Esophagus squamous epithelium (tissue), 5 donors: ENCODE measurements around the gene TBC1D19. TPM values are rescaled to one million over a fixed set of nuclear protein-coding genes. Genes with fewer than 3 reads are reported as not detected.

Source experiments
- DNase-seq: peaks from one replicate; lab custom pipeline; 2025; lab: John Stamatoyannopoulos, UW
- H3K27ac ChIP-seq, 4 donors: fragments of 200-600 bp; sonication (generic); one replicate each; pipeline ENCODE4 v1.5.1; 2016 to 2019; ENCODE audit warnings: mild to moderate bottlenecking in 1 of 4
- H3K27me3 ChIP-seq, 4 donors: fragments of 200-600 bp; sonication (generic); 1 replicate in 3 of 4; 2 replicates in 1 of 4; pipeline versions ENCODE4 v1.5.1 to v1.6.0; 2017 to 2021; ENCODE audit warnings: antibody characterized with exemption in 1 of 4
- H3K36me3 ChIP-seq, 3 donors: fragments of 200-600 bp; sonication (generic); one replicate each; pipeline ENCODE4 v1.5.1; 2016 to 2019
- H3K4me1 ChIP-seq, 3 donors: fragments of 200-600 bp; sonication (generic); one replicate each; pipeline ENCODE4 v1.5.1; 2017 to 2019
- H3K4me3 ChIP-seq, 4 donors: fragments of 200-600 bp; sonication (generic); 1 replicate in 3 of 4; 2 replicates in 1 of 4; pipeline ENCODE4 v1.5.1; 2016 to 2019; ENCODE audit warnings: mild to moderate bottlenecking in 2 of 4, moderate library complexity in 1 of 4
- H3K9me3 ChIP-seq, 3 donors: fragments of 200-600 bp; sonication (generic); one replicate each; pipeline ENCODE4 v1.5.1; 2016 to 2019
- CTCF ChIP-seq, 6 experiments: fragments of 450-650 bp in 4 of 6; fragments of 200-600 bp in 2 of 6; sonication (generic) in 2 of 6; IDR thresholded peaks; one replicate each; pipeline ENCODE4 v1.5.1; 2016 to 2019; ENCODE audit warnings: antibody characterized with exemption in 6 of 6, mild to moderate bottlenecking in 4 of 6, moderate library complexity in 4 of 6
- POLR2A ChIP-seq, 4 donors: fragments of 450-650 bp; IDR thresholded peaks; one replicate each; pipeline ENCODE4 v1.6.1; 2017; ENCODE audit warnings: antibody characterized with exemption in 4 of 4, mild to moderate bottlenecking in 4 of 4, moderate library complexity in 3 of 4
- WGBS, 2 donors: methylation state at CpG; one replicate each; pipeline ENCODE4 v1.1.5; 2018; 5-methylcytosine and 5-hydroxymethylcytosine counted together
- intact Hi-C: fragments of 100-400 bp; cut with DNase I; formaldehyde crosslinking; loops from one replicate; pipeline ENCODE4 v1.15.0; 2022
- total RNA-seq, 4 donors: library from RNA; depleted of rRNA; stranded (reverse); fragments of >200 nt; gene quantifications; one replicate each; pipeline ENCODE4 v1.1.0, GENCODE V29; 2016
- donor health status: DM: yes; HTN: yes; CAD: no.

Gene TBC1D19
- total RNA-seq, 4 donors from 2014 or later = 3.9 to 9.8 (median 5.3) TPM

- Histone ChIP-seq H3K9me3 (no peaks in the 10 kb centered on the region), H3K27ac (no peak overlapping the region), H3K4me1 (no peaks in the 10 kb centered on the region), H3K27me3 (no peaks in the 10 kb centered on the region), H3K36me3 (no peaks in the 10 kb centered on the region), H3K4me3 (no peak overlapping the region)
- intact Hi-C loops = no loop called here
- 55 to 60% methylated on average over 1 of the region's 1 CpG for WGBS, 2 donors
- no peak for TF ChIP-seq POLR2A (IDR thresholded peaks at IDR 0.05)
- TF ChIP-seq CTCF (IDR thresholded peaks at IDR 0.05) = no peak
- no peak for DNase-seq
Observed at GRCh38 chr4:26700110-26700509, 116.2 kb downstream of the TBC1D19 start.

- intact Hi-C loops = no loop called here
- H3K4me3 ChIP-seq = no peak overlapping the region
- TF ChIP-seq POLR2A (IDR thresholded peaks at IDR 0.05) = no peak
- no peak for TF ChIP-seq CTCF (IDR thresholded peaks at IDR 0.05)
- H3K4me1 ChIP-seq = no peaks in the 10 kb centered on the region
- H3K9me3 ChIP-seq = no peaks in the 10 kb centered on the region
- H3K27me3 ChIP-seq = no peaks in the 10 kb centered on the region
- H3K36me3 ChIP-seq = no peaks in the 10 kb centered on the region
- DNase-seq = no peak
- no peak overlapping the region for H3K27ac ChIP-seq
- 70 to 71% methylated on average over 2 of the region's 2 CpGs for WGBS, 2 donors
Observed at GRCh38 chr4:26701095-26701494, 117.2 kb downstream of the TBC1D19 start.

GRCh38 chr4:26701786-26702227, 117.9 kb downstream of the TBC1D19 start:
- H3K4me1 ChIP-seq = no peaks in the 10 kb centered on the region
- TF ChIP-seq POLR2A (IDR thresholded peaks at IDR 0.05) = no peak
- no peak for TF ChIP-seq CTCF (IDR thresholded peaks at IDR 0.05)

GRCh38 chr4:26707342-26707741, 123.5 kb downstream of the TBC1D19 start:
- Histone ChIP-seq H3K4me3 (no peak overlapping the region), H3K36me3 (no peaks in the 10 kb centered on the region), H3K27me3 (no peaks in the 10 kb centered on the region), H3K4me1 (no peaks in the 10 kb centered on the region), H3K27ac (no peak overlapping the region), H3K9me3 (no peaks in the 10 kb centered on the region)
- intact Hi-C loops = no loop called here
- no peak for DNase-seq
- TF ChIP-seq CTCF (IDR thresholded peaks at IDR 0.05) = no peak
- no peak for TF ChIP-seq POLR2A (IDR thresholded peaks at IDR 0.05)
- WGBS, 2 donors = 80 to 81% methylated on average over 1 of the region's 1 CpG

More at GRCh38 chr4:26701786-26702227, 117.9 kb downstream of the TBC1D19 start:
- H3K27me3 ChIP-seq = no peaks in the 10 kb centered on the region
- intact Hi-C loops = no loop called here
- DNase-seq = no peak
- H3K9me3 ChIP-seq = no peaks in the 10 kb centered on the region
- H3K4me3 ChIP-seq = no peak overlapping the region
- H3K36me3 ChIP-seq = no peaks in the 10 kb centered on the region
- H3K27ac ChIP-seq = no peak overlapping the region

- no peak overlapping the region for H3K4me3 ChIP-seq
- no peak for DNase-seq
- no peaks in the 10 kb centered on the region for H3K27me3 ChIP-seq
- 85 to 89% methylated on average over 2 of the region's 2 CpGs for WGBS, 2 donors
- intact Hi-C loops = no loop called here
- no peaks in the 10 kb centered on the region for H3K9me3 ChIP-seq
- no peaks in the 10 kb centered on the region for H3K36me3 ChIP-seq
- no peak overlapping the region for H3K27ac ChIP-seq
- H3K4me1 ChIP-seq = no peaks in the 10 kb centered on the region
- TF ChIP-seq POLR2A (IDR thresholded peaks at IDR 0.05) (no peak), CTCF (IDR thresholded peaks at IDR 0.05) (no peak)
Observed at GRCh38 chr4:26709246-26709645, 125.4 kb downstream of the TBC1D19 start.
